HG02678 (cell line): Measurements from ENCODE around the gene P2RY2.

ENCODE experiments used
- ATAC-seq: cut with Tn5 transposase; IDR thresholded peaks from one replicate; pipeline ENCODE4 v1.9.1; 2021; ENCODE audit warnings: mild to moderate bottlenecking, moderate library complexity; ENCODE audit not compliant: unreplicated experiment

P2RY2 gene

DNA sequence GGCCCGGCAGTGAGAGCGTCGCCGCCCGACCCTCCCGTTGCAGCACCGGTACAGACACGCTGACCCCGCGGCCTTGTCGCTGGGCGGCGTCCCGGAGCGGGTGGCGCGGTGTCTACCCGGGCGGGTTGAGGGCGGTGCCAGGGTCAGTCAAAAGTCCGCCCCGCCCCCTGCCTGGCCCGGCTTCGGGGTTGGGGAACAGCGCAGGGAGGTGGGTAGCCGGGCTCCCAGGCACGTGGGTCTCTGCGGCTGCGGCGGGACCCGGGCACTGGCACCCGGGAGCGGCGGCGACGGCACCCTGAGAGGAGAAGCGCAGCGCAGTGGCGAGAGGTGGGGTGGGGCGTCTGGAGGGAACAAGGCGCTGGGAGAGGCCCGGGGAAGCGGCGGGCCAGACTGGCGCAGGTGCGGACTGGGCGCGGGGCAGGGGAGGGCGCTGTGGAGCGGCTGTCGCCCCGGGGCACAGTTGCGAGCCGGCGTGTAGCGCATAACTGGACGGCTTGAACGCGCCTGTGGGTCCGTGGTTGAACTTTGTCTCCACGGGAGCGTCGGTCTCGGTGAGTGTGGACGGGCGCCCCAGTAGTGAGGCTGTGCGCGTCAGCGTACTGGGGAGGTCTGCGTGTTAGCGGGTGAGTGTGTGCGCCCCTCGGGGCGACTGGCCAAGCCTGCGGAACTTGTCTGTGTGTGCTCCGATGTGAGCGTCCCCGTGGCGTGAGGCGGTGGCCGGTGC is at the start of gene P2RY2:
TSS of gene P2RY2 (plus strand) at position 176 of the 724 bp plus-strand sequence. CDS start 15,879 bp downstream, outside the sequence.
- no peak for ATAC-seq

DNA sequence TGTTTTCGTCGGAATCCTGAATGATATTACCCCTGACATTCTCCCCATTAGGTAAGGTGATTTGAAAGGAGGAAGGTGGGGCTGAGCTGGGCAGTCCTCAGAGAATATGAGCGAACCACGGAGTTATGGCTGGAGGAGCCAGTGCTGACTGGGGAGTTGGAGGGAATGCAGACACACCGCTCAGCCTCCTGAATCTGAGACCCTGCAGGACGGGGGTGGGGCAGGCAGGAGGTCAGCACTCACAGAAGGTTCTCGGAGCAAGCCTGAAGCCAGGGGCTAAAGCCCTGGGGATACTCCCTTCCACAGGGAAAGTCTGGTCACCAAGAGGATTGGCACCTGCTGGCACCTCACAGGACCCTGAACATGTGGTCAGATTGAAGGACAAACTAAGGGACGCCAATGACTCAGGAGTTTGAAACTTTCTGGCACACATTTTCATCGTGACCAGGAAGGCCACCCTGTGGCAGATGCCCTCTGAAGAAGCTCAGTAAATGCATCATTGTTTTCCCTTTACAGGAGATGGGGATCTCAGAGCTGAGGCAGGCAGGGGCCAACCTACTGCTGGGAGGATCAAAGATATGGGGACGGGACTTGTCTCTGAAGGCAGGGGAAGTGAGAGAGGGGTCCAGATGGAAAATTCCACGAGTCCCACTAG is 49.0 kb upstream of the P2RY2 start:
- ATAC-seq, result no peak

DNA sequence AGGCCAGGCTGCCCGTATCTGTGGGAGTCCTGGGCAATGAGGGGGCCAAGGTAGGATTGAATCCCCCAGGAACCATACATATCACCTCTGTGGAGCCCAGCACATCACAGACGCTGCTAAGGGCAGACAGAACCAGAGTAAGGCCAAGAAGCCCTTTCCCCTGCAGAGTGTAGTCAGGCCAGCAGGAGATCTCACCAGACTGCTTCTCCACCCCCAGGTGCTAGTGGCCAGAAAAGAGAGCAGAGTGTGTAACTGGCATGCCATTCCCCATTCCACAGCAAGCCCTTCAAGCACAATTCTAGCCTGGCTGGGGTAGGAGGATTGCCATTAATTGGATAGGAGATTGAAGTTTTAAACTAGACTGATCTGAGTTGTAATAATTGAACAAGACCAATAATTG is 47.9 kb upstream of the P2RY2 start:
- no peak for ATAC-seq

DNA sequence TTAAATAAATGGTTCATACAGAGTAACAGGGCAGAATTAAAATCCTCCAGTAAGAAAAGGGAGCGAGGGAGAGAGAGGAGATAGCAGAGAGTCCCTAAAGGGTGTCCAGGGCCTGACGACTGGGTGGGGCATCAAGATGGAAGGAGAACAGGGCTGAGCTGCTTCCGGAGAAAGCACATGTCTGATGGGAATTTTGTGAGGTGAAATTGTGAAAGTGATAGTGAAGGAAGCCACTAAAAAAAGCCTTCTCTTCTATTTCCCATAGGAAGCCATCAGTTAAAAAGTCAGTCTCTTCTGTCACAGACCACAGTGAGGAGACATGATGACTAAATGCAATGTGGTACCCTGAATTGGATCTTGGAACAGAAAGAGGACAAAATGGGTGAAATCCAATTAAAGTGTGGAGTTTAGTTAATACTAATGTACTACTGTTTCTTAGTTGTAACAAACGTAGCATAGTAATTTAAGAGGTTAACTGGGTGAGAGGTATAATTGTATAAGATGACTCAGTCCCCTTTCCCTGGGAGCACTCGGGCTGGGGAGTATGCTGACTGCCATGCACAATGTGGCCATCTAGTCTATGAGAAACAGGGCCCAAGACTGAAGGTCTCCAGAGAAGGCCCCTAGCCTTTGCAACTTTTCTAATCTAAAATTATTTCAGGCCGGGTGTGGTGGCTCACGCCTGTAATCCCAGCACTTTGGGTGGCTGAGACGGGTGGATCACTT is 46.5 kb upstream of the P2RY2 start:
- no peak for ATAC-seq

DNA sequence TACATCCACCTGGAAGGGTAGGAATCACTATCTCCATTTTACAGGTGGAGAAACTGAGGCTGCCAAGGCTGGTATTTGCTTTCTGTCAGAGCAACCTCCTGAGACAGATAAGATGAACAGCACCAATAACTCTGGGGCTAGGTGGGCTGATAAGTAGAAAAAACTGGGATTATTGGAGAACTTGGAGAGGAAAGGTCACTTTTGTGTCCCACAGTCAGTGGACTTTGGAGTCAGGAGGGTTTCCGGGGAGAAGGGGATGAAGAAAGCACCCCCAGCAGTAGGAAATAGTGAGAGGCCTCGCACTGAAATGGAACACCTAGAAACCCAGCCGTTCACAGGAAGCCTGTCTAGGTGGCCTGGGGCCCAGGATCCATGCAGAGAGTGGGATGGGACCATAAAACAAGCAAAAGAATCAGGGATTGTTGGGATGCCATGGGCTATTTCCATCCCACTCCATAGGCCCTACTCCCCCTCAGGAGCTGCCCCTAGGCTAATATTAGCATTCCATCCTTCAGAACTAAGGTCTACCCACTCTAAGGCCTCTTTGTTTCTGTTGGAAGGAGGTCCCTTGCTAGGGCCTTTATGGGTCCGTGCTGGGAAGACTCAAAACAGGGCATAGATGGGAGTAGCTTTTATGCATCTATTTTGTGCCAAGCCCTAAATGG is 45.0 kb upstream of the P2RY2 start:
- ATAC-seq, result no peak

DNA sequence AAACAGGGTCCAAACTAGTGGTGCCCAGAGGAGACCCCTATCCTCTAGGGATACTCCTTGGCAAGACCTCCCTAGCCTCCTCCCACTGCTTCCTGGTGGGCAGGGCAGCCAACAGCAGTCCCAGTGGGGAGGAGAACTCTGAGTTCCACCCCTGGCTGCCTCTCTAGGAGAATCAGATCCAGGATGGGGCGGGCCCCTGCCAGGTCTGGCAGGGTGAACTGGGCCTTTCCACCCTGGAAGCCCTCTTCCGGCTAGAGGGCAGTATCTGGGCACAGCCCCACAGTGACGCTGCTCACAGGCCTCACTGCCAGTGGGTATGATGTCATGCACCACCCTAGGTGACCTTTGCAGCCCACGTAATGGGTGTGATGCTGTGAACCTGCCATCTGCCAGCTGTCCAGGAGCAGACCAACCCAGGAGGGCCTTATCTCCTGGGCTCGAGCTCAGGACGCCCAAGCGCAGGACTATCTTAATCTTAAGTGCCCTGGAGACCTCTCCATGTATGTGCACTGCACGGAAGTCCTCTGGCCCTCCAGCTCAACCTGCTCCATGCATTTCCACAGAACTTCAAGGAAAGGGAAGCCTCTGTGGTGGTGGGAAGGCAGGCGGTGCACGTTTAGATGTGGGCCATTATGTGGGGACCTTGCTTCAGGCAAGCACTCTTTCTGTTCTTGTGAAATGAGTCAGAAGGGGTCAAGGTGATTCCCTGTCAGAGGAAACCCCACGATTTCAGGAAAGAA is 44.2 kb upstream of the P2RY2 start:
- ATAC-seq, result no peak

DNA sequence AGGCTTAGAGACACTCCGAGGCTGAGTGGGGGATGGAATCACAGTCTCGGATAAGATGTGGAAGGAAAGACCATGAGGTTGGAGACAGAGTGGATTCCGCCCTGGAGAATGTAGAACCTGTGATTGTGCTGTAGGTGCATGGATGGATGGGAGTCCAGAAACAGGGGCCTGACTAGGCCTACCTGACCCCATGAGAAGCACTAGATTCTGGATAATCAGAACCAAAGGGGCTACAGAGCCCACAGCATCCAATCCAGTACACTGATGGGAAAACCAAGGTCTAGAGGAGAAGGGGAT is 43.6 kb upstream of the P2RY2 start:
- no peak for ATAC-seq

DNA sequence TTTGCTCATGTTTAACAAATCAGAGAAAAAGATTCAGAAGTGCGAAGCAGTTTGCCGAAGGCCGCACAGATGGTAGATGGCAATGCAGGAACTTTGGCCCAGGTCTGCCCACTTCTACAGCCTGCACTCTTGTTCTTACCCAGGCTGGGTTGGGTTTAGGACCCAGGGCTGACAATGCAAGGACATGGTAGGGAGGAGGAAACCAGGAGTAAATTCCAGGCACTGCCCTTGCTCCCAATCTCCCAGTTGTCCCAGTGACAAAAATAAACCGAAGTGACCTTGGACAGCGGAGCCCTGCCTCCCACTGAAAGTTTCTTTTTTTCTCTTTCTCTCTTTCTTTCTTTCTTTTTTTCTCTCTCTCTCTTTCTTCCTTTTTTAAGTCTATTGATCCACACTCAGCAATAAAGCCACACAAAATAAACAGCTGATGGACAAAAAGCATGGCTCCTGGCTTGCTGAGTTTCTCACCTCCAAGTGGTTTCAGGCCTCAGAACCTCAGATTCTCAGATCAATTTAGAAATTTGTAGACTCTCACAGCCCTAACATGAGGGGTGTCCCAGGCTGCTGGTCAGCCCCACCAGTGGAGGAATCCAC is 42.4 kb upstream of the P2RY2 start:
- no peak for ATAC-seq

DNA sequence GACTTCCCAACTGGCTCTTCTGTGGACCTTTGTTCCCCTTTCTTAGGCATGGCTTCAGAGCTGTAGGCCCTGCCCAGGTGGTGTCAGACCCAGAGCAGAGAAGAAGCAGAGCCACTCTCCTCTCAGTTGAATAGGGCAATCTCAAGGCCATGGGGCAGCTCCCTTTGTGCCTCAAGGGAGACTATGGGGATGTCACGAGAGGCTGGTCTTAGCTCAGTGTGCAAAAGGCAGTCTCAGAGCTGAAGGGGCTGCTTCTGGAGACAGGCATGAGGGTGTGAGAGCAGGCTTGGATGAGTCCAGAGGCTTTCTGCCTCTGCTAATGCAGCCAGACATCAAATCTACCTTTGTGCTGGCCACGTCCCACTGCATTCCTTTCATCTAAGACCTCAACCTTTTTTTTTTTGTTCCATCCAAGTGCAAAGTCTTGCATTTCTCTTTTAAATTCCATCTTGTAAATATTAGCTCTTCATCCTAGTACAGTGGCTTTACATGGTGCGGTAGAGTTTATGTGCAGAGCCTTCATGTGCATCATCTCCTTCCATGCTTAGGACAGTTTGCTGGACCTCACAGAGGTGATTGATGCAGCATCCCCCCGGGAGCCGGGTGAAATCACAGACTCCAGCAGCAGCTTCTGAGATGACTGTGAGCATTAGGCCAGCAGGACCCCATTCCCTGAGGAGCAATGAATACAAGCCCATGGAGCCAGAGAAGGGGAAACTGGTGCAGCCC is 41.8 kb upstream of the P2RY2 start:
- no peak for ATAC-seq

DNA sequence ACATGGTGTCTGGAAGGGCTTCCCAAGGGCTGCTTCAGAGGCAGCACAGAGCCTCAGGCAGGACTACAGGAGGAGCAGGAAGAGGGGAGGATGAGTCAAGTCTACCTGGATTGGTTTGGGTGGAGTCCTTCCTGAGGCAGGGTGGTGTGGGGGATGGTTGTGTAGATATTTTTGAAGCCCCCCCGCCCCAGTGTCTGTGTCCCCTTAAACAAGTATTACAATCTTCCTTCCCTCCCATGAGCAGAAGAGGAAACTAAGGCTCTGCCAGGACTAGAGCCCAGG is 41.3 kb upstream of the P2RY2 start:
- no peak for ATAC-seq

DNA sequence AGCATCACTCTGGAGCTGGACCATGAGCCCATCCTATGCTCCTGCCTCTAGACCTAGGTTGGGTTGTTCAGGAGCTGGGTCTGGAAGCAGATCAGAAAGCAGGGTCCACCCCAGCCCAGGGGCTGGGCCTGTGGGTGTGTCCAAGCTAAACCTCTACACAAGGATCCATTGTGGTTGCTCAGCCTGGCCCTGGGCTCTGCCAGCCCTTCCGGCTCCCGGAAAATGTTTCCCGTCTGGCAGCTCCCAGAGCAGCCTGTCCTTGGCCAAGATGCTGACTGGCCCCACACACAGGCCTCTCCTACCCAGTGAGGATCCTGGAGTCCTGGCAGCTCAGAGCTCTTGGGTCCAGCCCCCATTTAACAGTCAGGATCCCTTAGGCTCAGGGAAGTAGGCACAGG is 40.7 kb upstream of the P2RY2 start:
- ATAC-seq, result no peak

DNA sequence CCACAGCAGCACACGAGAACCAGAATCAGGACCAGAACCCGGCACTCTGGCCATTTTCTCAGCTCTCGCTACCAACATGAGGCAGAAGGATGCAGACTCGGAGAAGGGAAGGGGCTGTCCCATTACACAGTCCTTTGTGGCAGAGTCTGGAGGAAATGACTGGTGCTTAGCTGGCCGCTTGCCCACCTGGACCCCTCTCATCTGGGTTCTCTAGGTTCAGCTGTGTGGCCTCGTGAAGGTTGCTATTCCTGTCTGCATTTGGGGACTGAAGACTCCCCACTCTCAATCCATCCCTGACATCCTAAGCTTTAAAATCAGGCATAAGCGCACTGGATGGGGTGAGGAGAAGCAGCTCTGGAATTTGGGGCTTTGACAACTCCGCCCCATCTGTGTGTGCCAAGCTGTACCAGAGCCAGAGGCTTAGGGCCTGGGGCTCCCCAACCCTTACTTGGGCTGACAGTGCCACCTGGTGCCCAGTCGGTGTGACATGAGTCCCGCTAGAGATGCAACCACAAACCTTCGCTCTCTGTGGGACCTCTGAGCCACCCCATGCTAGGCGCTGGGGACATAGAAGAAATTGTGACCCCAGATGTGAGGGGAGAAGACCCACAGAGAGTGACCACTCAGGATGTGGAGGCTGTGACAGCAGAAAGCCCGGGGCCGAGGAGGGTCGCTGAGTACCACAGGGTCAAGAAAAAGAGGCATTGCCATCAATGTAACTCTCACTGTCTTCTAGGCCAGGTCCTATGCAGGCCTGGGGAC is 40.1 kb upstream of the P2RY2 start:
- peak; percentile 84 for ATAC-seq

DNA sequence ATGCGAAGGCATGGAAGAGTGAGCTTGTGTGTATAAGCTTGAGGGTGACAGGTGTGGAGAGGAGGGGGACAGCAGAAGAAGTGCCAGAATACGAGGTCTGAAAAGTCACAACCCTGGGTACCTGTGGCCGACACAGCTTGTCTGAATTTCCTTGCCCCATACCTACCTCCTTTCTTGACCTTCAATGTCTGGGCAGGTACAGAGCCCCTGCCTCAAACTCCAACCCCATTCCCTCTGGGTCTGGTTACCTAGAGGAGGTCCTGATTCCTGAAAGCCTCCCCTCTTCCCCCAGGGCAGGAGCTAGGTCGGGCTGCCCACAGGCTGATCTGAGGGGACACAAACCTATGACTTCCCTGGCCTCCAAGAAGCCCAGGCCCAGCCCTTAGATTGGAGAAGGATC is 39.4 kb upstream of the P2RY2 start:
- ATAC-seq, result no peak

DNA sequence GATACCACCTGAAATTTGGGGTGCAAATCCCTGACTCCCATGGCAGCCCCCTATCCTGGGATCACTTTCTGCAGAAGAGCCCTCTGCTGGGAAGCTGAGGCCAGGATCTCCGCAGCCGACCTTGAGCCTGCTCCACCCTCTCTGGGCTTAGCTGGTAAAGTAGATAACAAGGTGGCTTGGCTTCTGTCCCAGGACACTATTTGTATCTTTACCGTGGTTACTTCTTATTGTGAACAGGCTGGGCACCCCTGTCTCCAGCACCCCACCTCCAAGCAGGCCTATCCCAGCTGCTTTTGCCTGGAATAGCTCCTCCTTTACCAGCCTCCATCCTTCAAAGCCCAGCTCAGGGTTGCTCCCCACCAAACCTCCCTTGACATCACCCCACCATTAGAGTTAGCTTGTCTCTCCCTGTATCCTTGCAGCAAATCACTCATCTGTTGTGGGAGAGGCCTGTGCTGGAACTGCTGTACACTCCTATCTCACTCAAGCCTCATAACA is 35.2 kb upstream of the P2RY2 start:
- no peak for ATAC-seq

DNA sequence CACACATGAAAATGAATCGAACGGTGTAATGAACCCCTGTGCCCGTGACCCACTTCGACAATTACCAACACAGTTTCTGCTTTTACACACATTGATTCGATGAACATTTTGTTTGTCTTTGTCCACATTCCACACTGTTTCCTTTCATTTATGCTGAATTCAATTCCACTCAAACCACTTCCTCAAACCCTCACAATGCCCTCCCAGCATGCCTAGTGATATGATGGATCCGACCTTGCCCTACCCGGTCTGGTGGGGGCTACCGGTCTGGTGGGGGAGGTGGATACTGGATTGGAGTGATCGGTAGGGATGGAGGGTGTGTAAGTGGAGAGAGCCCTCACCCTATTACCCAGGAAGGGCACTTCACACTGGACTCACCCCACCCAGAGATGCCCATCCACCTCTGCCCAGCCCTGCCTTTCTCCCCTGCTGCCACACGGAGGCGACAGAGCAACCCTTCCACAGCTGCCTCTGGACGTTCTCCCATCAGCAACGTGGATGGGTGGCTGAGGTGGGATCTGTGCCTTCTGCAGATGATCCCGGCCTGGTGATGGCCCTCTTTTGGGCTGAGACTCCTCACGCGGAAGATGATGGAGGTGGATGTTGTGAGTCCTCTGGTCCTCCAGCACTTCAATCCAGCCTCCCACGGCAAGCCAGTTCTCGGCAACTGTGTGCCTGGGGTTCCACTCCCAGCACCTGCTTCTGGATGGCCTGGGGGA is 33.0 kb upstream of the P2RY2 start:
- no peak for ATAC-seq

DNA sequence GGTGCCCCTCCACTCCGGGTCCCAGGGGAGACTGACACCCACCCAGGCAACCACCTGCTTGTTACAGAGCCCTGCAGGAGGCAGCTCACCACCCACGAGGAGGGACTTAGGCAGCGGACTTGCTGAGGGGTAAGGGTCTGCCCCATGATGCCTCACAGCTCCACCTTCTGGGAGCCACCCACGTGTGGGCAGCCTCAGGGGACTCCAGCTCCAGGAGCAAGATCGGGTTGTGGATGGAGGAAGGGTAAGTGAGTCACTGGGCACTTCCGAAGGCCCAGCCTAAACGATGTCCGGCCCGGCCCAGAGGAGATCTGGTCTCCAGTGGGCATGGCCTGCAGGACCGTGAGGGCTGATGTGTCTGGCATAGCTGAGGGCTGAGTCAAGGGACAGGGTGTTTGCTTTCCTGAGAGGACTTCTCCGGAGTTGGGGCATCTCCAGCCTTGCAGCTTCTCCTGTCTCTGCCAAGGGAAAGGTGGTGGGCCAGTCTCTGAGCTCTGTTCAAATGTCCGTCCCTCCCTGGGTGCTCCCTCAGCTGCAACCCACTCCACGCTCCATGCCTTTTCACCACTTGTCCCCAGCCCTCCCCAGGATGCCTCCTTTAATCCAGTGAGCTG is 32.3 kb upstream of the P2RY2 start:
- no peak for ATAC-seq

DNA sequence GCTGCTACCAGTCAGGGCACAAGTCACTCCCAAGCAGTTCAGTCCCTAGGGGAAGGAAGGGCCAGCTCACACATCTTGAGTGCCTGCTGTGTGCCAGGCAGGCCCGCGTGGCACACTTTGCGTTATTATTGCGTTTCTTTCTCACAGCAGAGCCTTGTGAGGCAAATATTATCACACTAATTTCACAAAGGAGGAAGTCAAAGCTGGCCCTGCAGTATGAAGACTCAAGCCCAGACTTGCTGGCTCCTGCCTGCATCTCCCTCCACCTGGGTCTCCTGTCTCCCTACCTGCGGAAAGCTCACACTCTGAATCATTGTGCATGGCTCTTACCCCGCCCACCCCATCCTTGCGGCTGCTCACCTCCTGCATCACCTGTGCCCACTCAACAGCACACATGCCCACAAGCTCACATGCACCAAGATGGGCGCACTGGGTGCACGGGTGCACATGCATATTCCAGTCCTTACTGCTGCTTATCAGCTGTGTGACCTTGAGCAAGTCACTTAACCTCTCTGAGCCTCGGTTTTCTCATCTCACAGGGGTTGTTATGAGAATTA is 31.7 kb upstream of the P2RY2 start:
- ATAC-seq, result no peak

DNA sequence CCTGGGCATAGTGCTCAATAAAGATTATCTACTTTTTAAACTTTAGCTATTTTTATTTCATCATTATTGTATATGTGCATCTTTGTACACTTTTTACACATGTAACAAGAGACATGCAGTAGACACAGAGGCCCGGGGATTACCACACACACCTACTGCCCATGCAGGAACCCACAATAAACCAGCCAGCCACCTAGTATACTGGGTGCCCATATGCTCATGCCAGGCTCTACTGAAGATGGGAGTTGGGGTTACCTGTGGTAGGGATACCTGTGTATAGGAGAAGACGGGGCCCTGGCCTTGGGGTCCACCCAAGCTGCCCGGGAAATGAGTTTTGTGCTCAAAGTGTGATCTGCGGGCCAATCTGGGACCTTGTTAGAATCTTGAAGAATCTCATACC is 31.2 kb upstream of the P2RY2 start:
- ATAC-seq, result no peak
